ENCODE data around the gene ITIH4.

DNA sequence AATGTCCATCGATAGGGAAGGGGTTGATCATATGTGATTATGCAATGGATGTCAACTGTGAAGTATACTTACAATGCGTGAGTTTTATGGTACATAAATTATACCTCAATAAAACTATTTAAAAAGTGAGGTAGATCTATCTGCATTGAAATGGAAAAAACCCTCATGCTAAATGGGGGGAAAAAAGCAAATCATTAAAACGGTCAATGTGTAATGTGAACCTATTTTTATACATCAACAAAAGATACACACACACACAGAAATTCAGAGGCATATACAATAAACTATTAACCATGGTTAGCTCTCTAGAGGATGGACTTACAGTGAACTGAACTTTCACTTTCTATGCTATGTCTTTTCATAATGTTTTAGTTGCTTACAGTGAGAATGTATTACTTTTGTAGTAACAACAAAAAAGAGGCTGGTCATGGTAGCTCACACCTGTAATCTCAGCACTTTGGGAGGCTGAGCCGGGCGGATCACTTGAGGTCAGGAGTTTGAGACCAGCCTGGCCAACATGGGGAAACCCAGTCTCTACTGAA, 43.8 kb upstream of the ITIH4 start:
- TF ChIP-seq, protein P1, sequence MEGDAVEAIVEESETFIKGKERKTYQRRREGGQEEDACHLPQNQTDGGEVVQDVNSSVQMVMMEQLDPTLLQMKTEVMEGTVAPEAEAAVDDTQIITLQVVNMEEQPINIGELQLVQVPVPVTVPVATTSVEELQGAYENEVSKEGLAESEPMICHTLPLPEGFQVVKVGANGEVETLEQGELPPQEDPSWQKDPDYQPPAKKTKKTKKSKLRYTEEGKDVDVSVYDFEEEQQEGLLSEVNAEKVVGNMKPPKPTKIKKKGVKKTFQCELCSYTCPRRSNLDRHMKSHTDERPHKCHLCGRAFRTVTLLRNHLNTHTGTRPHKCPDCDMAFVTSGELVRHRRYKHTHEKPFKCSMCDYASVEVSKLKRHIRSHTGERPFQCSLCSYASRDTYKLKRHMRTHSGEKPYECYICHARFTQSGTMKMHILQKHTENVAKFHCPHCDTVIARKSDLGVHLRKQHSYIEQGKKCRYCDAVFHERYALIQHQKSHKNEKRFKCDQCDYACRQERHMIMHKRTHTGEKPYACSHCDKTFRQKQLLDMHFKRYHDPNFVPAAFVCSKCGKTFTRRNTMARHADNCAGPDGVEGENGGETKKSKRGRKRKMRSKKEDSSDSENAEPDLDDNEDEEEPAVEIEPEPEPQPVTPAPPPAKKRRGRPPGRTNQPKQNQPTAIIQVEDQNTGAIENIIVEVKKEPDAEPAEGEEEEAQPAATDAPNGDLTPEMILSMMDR (tag by site-specific recombination; IDR thresholded peaks at IDR 0.05): no peak
- TF ChIP-seq ZNF707 (tag by site-specific recombination; IDR thresholded peaks at IDR 0.05) (no peak), ZFP37 (tag by site-specific recombination; IDR thresholded peaks at IDR 0.05) (no peak), ZNF112 (tag by site-specific recombination; IDR thresholded peaks at IDR 0.05) (no peak), SETDB1 (IDR thresholded peaks at IDR 0.05; ENCODE audit: insufficient read length, low read length) (no peak), ZNF175 (tag by site-specific recombination; IDR thresholded peaks at IDR 0.05) (no peak), ZNF140 (tag by site-specific recombination; IDR thresholded peaks at IDR 0.05) (no peak), TCF7L2 (IDR thresholded peaks at IDR 0.05; ENCODE audit: borderline replicate concordance, low read depth, low read length) (no peak)
- TF ChIP-seq, protein P2, sequence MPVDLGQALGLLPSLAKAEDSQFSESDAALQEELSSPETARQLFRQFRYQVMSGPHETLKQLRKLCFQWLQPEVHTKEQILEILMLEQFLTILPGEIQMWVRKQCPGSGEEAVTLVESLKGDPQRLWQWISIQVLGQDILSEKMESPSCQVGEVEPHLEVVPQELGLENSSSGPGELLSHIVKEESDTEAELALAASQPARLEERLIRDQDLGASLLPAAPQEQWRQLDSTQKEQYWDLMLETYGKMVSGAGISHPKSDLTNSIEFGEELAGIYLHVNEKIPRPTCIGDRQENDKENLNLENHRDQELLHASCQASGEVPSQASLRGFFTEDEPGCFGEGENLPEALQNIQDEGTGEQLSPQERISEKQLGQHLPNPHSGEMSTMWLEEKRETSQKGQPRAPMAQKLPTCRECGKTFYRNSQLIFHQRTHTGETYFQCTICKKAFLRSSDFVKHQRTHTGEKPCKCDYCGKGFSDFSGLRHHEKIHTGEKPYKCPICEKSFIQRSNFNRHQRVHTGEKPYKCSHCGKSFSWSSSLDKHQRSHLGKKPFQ (tag by site-specific recombination; IDR thresholded peaks at IDR 0.05): no peak

Measured in HEK293 (cell line).